Astrocyte (in vitro differentiated cells and primary cell): ENCODE measurements around the gene PRKAR2B.
"Not testable (repeated sequence)": the region's sequence is repeated elsewhere in the genome, so short reads cannot be mapped to it uniquely, and the experiment has no call there.

Source experiments
- EZH2 ChIP-seq: IDR thresholded peaks from 2 replicates; pipeline ENCODE4 v1.6.1; 2012; ENCODE audit warnings: mild to moderate bottlenecking, low read length, inconsistent platforms; ENCODE audit not compliant: insufficient read depth
- TF ChIP-seq, protein P1 (sequence below): IDR thresholded peaks from 2 replicates; pipeline ENCODE4 v1.5.1; 2011; ENCODE audit warnings: low read depth, mild to moderate bottlenecking, inconsistent platforms, low read length, moderate library complexity; ENCODE audit not compliant: insufficient read depth

DNA sequence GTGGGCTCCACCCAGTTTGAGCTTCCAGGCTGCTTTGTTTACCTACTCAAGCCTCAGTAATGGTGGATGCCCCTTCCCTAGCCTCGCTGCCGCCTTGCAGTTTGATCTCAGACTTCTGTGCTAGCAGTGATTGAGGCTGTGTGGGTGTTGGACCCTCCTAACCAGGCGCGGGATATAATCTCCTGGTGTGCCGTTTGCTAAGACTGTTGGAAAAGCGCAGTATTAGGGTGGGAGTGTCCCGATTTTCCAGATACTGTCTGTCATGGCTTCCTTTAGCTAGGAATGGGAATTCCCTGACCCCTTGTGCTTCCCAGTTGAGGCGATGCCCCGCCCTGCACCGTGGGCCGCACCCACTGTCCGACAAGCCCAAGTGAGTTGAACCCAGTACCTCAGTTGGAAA, 54.6 kb downstream of the PRKAR2B start:
- TF ChIP-seq EZH2, result not testable (repeated sequence)
- TF ChIP-seq, protein P1, sequence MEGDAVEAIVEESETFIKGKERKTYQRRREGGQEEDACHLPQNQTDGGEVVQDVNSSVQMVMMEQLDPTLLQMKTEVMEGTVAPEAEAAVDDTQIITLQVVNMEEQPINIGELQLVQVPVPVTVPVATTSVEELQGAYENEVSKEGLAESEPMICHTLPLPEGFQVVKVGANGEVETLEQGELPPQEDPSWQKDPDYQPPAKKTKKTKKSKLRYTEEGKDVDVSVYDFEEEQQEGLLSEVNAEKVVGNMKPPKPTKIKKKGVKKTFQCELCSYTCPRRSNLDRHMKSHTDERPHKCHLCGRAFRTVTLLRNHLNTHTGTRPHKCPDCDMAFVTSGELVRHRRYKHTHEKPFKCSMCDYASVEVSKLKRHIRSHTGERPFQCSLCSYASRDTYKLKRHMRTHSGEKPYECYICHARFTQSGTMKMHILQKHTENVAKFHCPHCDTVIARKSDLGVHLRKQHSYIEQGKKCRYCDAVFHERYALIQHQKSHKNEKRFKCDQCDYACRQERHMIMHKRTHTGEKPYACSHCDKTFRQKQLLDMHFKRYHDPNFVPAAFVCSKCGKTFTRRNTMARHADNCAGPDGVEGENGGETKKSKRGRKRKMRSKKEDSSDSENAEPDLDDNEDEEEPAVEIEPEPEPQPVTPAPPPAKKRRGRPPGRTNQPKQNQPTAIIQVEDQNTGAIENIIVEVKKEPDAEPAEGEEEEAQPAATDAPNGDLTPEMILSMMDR, result not testable (repeated sequence)
